K562 (cell line): ENCODE measurements around the gene UFC1. TPM values are rescaled to one million over a fixed set of nuclear protein-coding genes. Genes with fewer than 3 reads are reported as not detected.

Source experiments
- AFF1 ChIP-seq, 2 experiments: fragments of 450-650 bp; IDR thresholded peaks; 2 replicates each; pipeline ENCODE4 v1.6.1; 2018; ENCODE audit warnings: mild to moderate bottlenecking in 2 of 2, low read depth in 1 of 2; ENCODE audit not compliant: partially characterized antibody in 2 of 2
- ARID1B ChIP-seq: fragments of 450-650 bp; IDR thresholded peaks from 2 replicates; pipeline ENCODE4 v1.6.1; 2016; ENCODE audit warnings: antibody characterized with exemption, mild to moderate bottlenecking, inconsistent platforms
- CBX5 ChIP-seq: IDR thresholded peaks from 2 replicates; pipeline ENCODE4 v1.6.1; 2014; ENCODE audit warnings: low read depth, borderline replicate concordance
- EGR1 ChIP-seq: fragments of 450-650 bp; conservative IDR thresholded peaks from 2 replicates; pipeline ENCODE4 v1.6.1; 2017; ENCODE audit warnings: mild to moderate bottlenecking
- FOXA1 ChIP-seq: fragments of 450-650 bp; IDR thresholded peaks from 2 replicates; pipeline ENCODE4 v1.6.1; 2016; ENCODE audit warnings: mild to moderate bottlenecking, borderline replicate concordance
- FOXK2 ChIP-seq, 2 experiments: fragments of 450-650 bp; IDR thresholded peaks in 1 of 2; conservative IDR thresholded peaks in 1 of 2; 2 replicates each; pipeline ENCODE4 v1.6.1; 2016; ENCODE audit warnings: low read depth in 2 of 2, mild to moderate bottlenecking in 1 of 2
- JUN ChIP-seq, 2 experiments: sonication (generic) in 1 of 2; formaldehyde crosslinking in 1 of 2; IDR thresholded peaks; 2 replicates each; pipeline versions ENCODE4 v1.6.1 to v1.8.0; 2012 to 2022; ENCODE audit warnings: borderline replicate concordance in 2 of 2, mild to moderate bottlenecking in 2 of 2, improper control_type of control experiment in 1 of 2, low read depth in 1 of 2, low read length in 1 of 2, missing genetic modification reagents in 1 of 2
- RBBP5 ChIP-seq: fragments of 200-600 bp; sonication (generic); IDR thresholded peaks from 2 replicates; pipeline ENCODE4 v1.6.1; 2012; ENCODE audit warnings: borderline replicate concordance, mild to moderate bottlenecking, low read length, control low read depth, inconsistent platforms; ENCODE audit not compliant: insufficient read depth, poor library complexity, severe bottlenecking
- polyA plus RNA-seq, 8 experiments: library from polyadenylated mRNA; depleted of rRNA in 4 of 8; stranded (reverse) in 5 of 8; unstranded in 3 of 8; fragments of >200 nt; fragmentation: Nextera tagmentation in 2 of 8; fragmentation: Illumina TruSeq in 1 of 8; extraction: Ambion mirVana in 2 of 8; extraction: Trizol in 1 of 8; gene quantifications; 2 replicates each; pipeline versions ENCODE4 v1.2.1 to v1.2.3, GENCODE V29; 2011 to 2014; ENCODE audit warnings: inconsistent platforms in 1 of 8, missing spikeins in 1 of 8
- total RNA-seq, 7 experiments: library from RNA; depleted of rRNA in 6 of 7; stranded (reverse); fragments of >200 nt in 6 of 7; fragmentation: Illumina TruSeq in 2 of 7; extraction: Trizol in 2 of 7; gene quantifications; 2 replicates each; pipeline versions ENCODE4 v1.2.1 to v1.2.3, GENCODE V29; 2011 to 2021; ENCODE audit warnings: low replicate concordance in 1 of 7
- TF ChIP-seq, protein P1 (sequence below): fragments of 450-650 bp; IDR thresholded peaks from 2 replicates; pipeline ENCODE4 v1.6.1; 2016; ENCODE audit warnings: low read depth
- TF ChIP-seq, protein P2 (sequence below): fragments of 450-650 bp; IDR thresholded peaks from 2 replicates; pipeline ENCODE4 v1.6.1; 2017; ENCODE audit warnings: antibody characterized with exemption

The UFC1 gene
- total and polyA plus RNA-seq, 9 of the 15 experiments (the other 6 are each of a cell fraction or from before 2014, with no cell fraction given): 92.8 to 220 (median 161) TPM

DNA sequence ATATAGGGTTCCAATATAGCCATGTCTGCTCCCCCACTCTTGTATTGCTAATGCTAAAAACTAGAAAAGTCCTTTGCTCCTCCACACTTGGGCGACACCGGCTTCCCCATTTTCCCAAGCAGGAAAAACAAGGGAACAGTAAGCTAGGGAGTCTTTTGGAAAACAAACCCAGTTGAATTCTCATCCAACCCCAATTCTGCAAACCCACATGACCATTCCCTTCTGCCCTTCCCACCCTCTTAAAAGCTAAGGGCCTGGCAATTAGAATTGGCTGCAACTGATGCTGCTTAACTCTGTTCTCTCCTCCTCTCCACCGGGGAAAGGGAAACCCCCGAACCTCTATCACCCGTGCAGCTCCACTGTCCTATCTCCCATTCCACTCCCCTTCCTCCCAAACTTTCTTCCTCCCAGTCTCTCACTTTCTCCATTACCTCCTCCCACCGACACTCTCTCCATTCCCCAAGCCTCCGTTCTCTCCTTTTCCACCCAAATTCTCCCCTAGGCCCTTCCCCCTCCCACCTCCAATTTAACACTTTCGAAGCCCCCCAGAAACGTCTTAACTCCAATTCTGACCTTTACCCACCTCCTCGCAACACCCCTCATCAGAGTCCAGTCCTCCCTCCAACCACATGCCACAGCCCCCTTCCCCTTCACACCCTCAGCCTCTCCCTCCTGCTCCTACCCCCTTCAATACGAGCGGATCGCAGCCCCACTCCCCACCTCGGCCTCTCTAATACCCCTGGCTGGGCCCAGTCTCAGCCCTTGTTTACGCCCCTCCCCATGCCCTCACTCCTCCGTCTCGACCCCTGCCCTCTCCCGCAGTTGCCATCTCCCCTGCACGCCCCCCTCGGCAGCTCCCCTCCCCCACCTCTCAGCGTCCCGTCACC lies 22.0 kb upstream of the UFC1 start (continued):
- TF ChIP-seq, protein P1, sequence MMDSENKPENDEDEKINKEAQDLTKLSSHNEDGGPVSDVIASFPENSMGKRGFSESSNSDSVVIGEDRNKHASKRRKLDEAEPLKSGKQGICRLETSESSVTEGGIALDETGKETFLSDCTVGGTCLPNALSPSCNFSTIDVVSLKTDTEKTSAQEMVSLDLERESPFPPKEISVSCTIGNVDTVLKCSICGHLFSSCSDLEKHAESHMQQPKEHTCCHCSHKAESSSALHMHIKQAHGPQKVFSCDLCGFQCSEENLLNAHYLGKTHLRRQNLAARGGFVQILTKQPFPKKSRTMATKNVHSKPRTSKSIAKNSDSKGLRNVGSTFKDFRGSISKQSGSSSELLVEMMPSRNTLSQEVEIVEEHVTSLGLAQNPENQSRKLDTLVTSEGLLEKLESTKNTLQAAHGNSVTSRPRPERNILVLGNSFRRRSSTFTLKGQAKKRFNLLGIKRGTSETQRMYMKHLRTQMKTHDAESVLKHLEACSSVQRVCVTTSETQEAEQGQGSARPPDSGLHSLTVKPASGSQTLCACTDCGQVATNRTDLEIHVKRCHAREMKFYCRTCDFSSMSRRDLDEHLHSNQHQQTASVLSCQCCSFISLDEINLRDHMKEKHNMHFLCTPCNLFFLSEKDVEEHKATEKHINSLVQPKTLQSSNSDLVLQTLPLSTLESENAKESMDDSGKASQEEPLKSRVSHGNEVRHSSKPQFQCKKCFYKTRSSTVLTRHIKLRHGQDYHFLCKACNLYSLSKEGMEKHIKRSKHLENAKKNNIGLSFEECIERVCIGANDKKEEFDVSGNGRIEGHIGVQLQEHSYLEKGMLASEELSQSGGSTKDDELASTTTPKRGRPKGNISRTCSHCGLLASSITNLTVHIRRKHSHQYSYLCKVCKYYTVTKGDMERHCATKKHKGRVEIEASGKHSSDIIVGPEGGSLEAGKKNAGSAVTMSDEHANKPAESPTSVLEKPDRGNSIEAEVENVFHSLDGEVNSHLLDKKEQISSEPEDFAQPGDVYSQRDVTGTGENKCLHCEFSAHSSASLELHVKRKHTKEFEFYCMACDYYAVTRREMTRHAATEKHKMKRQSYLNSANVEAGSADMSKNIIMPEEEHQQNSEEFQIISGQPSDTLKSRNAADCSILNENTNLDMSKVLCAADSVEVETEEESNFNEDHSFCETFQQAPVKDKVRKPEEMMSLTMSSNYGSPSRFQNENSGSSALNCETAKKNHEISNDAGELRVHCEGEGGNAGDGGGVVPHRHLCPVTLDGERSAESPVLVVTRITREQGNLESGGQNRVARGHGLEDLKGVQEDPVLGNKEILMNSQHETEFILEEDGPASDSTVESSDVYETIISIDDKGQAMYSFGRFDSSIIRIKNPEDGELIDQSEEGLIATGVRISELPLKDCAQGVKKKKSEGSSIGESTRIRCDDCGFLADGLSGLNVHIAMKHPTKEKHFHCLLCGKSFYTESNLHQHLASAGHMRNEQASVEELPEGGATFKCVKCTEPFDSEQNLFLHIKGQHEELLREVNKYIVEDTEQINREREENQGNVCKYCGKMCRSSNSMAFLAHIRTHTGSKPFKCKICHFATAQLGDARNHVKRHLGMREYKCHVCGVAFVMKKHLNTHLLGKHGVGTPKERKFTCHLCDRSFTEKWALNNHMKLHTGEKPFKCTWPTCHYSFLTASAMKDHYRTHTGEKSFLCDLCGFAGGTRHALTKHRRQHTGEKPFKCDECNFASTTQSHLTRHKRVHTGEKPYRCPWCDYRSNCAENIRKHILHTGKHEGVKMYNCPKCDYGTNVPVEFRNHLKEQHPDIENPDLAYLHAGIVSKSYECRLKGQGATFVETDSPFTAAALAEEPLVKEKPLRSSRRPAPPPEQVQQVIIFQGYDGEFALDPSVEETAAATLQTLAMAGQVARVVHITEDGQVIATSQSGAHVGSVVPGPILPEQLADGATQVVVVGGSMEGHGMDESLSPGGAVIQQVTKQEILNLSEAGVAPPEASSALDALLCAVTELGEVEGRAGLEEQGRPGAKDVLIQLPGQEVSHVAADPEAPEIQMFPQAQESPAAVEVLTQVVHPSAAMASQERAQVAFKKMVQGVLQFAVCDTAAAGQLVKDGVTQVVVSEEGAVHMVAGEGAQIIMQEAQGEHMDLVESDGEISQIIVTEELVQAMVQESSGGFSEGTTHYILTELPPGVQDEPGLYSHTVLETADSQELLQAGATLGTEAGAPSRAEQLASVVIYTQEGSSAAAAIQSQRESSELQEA: peak; percentile 55; the same call in 1 of the 2 replicates
- TF ChIP-seq ARID1B (peak; percentile 54), RBBP5 (peak; percentile 7), JUN (IDR thresholded peaks at IDR 0.05; ENCODE audit: borderline replicate concordance, low read depth, low read length) (no peak), JUN (CRISPR knock-in tag; IDR thresholded peaks at IDR 0.05; ENCODE audit: borderline replicate concordance) (no peak), FOXK2 (conservative IDR thresholded peaks at IDR 0.05 in 1 of 2, IDR thresholded peaks at IDR 0.05 in 1 of 2; ENCODE audit: low read depth in 2 of 2) (peak in 1 of 2 experiments; percentile 55; a peak in 1 of 4 replicates), CBX5 (no peak), EGR1 (no peak), AFF1 (IDR thresholded peaks at IDR 0.05; ENCODE audit: low read depth in 1 of 2, partially characterized antibody in 2 of 2) (peak; percentile 52 to 53), FOXA1 (no peak)
- TF ChIP-seq, protein P2, sequence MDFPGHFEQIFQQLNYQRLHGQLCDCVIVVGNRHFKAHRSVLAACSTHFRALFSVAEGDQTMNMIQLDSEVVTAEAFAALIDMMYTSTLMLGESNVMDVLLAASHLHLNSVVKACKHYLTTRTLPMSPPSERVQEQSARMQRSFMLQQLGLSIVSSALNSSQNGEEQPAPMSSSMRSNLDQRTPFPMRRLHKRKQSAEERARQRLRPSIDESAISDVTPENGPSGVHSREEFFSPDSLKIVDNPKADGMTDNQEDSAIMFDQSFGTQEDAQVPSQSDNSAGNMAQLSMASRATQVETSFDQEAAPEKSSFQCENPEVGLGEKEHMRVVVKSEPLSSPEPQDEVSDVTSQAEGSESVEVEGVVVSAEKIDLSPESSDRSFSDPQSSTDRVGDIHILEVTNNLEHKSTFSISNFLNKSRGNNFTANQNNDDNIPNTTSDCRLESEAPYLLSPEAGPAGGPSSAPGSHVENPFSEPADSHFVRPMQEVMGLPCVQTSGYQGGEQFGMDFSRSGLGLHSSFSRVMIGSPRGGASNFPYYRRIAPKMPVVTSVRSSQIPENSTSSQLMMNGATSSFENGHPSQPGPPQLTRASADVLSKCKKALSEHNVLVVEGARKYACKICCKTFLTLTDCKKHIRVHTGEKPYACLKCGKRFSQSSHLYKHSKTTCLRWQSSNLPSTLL: peak; percentile 61; the same call in 1 of the 2 replicates
